HUES64 (cell line): ENCODE data around the gene TARP.

Source experiments
- H3K27ac ChIP-seq: 2 replicates; pipeline ENCODE4 v1.7.0; 2013; ENCODE audit warnings: low read depth, low read length, inconsistent platforms
- H3K27me3 ChIP-seq: 2 replicates; pipeline ENCODE4 v1.6.1; 2013; ENCODE audit warnings: mild to moderate bottlenecking, low read length; ENCODE audit not compliant: insufficient read depth
- H3K36me3 ChIP-seq: 2 replicates; pipeline ENCODE4 v1.6.1; 2013; ENCODE audit warnings: mild to moderate bottlenecking, low read length; ENCODE audit not compliant: insufficient read depth
- H3K4me1 ChIP-seq: 2 replicates; pipeline ENCODE4 v1.6.1; 2013; ENCODE audit warnings: mild to moderate bottlenecking, low read length, moderate library complexity; ENCODE audit not compliant: insufficient read depth
- H3K4me3 ChIP-seq: 2 replicates; pipeline ENCODE4 v1.5.1; 2013; ENCODE audit warnings: mild to moderate bottlenecking, low read length, moderate library complexity
- H3K9ac ChIP-seq: 2 replicates; pipeline ENCODE4 v1.6.1; 2013; ENCODE audit warnings: mild to moderate bottlenecking, low read depth, low read length
- H3K9me3 ChIP-seq: 2 replicates; pipeline ENCODE4 v1.6.1; 2013; ENCODE audit warnings: low read depth, low read length; ENCODE audit not compliant: insufficient read depth
- WGBS: fragments of 150-250, 120-280 bp; methylation state at CpG from one replicate; pipeline ENCODE4 v1.1.7; 2013; ENCODE audit warnings: missing lambda C conversion rate; 5-methylcytosine and 5-hydroxymethylcytosine counted together

The TARP gene

DNA sequence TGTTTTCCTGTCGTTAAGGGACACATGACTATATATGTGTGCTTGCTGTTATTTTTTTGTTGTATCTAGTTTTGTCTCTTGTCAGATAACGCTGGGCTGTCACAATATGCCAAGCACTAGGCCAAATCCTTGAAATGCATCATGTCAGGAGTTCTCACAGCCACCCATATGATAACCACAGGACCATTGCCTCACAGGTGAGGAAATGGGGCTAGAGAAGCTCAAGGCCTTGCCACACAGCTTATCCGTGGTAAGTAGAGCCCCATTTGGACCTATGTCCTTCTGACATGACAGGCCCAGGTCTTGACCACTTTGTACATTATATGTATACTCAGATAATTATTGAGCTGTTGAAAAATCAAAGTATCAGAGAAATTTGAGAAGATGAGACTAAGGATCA is 42.0 kb upstream of the TARP start:
- Histone ChIP-seq H3K4me1 (peaks cover 6% of the 10 kb centered on the region), H3K4me3 (no peak overlapping the region), H3K9ac (no peak overlapping the region), H3K27me3 (no peaks in the 10 kb centered on the region), H3K36me3 (no peaks in the 10 kb centered on the region), H3K27ac (no peak overlapping the region), H3K9me3 (no peaks in the 10 kb centered on the region)
- WGBS = 91% methylated on average over 3 of the region's 3 CpGs

DNA sequence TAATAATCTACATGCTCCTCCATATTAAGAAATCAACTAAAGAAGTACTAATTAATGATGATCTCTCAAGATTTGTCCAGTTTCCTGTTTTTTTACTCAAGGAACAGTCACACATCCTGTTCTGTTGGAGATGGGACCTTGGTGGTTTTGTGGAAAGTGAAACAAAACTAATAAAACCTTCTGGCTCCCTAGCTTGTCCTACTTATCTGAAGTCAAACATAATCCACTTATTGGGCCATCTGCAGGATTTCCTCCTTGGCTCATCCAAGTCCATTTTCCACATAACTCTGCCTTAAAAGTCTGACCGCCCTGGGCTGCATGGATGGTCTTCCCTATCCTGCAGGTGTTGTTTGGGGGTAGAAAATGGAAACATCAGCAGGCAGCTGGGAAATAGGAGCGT is 39.4 kb upstream of the TARP start:
- no peaks in the 10 kb centered on the region for H3K36me3 ChIP-seq
- H3K9me3 ChIP-seq = no peaks in the 10 kb centered on the region
- H3K27me3 ChIP-seq = no peaks in the 10 kb centered on the region
- no peak overlapping the region for H3K9ac ChIP-seq
- H3K27ac ChIP-seq = no peak overlapping the region
- H3K4me3 ChIP-seq = no peak overlapping the region
- 91% methylated on average over 2 of the region's 2 CpGs for WGBS
- H3K4me1 ChIP-seq = no peaks in the 10 kb centered on the region

DNA sequence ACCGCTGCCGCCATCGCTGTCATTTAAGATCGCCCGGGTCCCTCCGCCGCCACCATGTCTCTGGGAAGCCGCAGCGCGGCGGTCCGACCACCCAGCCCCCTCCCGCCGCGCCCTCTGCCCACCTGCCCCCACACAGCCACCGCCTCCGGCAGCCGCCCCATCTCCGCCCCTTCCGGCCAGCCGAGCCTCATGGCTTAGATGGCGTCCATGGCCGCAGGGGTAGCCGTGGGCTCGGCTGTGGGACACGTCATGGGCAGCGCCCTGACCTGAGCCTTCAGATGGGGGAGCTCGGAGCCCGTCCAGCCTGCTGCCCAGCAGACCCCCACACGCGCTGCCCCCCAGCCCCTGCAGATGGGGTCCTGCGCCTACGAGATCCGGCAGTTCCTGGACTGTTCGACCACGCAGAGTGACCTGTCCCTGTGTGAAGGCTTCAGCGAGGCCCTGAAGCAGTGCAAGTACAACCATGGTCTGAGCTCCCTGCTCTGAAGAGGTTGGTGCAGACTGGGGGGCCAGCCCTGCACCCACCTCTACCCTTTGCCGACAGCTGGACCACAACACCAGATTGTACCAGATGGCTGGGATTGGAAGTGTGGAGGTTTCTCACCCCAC is 38.0 kb upstream of the TARP start:
- Histone ChIP-seq H3K9ac (no peak overlapping the region), H3K9me3 (no peaks in the 10 kb centered on the region), H3K27ac (no peak overlapping the region), H3K4me3 (no peak overlapping the region), H3K4me1 (no peaks in the 10 kb centered on the region), H3K36me3 (no peaks in the 10 kb centered on the region), H3K27me3 (no peaks in the 10 kb centered on the region)
- 96% methylated on average over 37 of the region's 38 CpGs for WGBS

- no peak overlapping the region for H3K9ac ChIP-seq
Measured at GRCh38 chr7:38310591-38311101, 37.2 kb upstream of the TARP start.

DNA sequence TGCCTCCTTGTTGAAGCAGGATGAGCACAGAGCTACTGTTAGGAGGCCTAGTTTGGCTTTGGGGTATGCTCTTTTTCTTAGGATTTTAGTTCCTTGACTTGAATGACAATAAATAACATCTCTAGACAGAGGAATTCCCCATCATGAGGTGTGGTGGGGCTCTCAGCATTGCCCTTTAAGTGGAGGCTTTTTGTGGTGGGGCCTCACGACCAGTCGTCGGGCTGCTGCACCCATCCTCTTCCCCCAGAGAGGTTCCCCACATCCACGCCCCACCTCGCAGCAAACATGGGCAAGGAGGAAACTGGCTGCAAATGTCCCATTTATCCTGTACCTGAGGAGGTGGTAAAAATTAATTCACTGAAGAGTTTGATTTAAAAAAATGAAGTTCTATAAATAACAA is 36.1 kb upstream of the TARP start:
- no peak overlapping the region for H3K9ac ChIP-seq
- H3K9me3 ChIP-seq = no peaks in the 10 kb centered on the region
- no peak overlapping the region for H3K4me3 ChIP-seq
- WGBS = 83% methylated on average over 5 of the region's 5 CpGs
- no peak overlapping the region for H3K27ac ChIP-seq
- H3K4me1 ChIP-seq = no peaks in the 10 kb centered on the region
- H3K27me3 ChIP-seq = no peaks in the 10 kb centered on the region
- no peaks in the 10 kb centered on the region for H3K36me3 ChIP-seq

More at GRCh38 chr7:38310591-38311101, 37.2 kb upstream of the TARP start:
- H3K36me3 ChIP-seq = no peaks in the 10 kb centered on the region
- no peaks in the 10 kb centered on the region for H3K9me3 ChIP-seq
- 83% methylated on average over 6 of the region's 6 CpGs for WGBS
- H3K4me1 ChIP-seq = no peaks in the 10 kb centered on the region
- H3K4me3 ChIP-seq = no peak overlapping the region
- no peaks in the 10 kb centered on the region for H3K27me3 ChIP-seq
- no peak overlapping the region for H3K27ac ChIP-seq

DNA sequence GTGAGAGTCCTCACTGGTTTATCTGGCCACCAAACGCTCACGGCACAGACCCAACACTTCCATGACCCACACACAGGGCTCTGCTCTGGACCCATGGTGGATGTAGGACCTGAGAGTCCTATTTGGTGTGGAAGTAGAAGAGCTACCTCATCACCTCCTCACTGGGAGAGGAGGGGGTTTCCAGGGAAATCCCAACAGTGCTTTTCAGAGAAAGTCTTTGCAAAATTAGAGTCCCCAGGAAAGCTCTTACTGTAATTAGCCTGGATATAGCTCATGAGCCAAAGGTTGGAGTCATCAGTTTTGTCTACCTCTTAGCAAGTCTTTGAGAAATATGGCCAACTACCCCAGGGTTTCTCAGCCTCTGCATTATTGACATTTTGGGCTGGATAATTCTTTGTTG is 34.7 kb upstream of the TARP start:
- WGBS = 100% methylated on average over 2 of the region's 2 CpGs
- H3K4me1 ChIP-seq = no peaks in the 10 kb centered on the region

GRCh38 chr7:38307640-38308039 is 34.2 kb upstream of the TARP start:
- WGBS = 95% methylated on average over 3 of the region's 3 CpGs
- Histone ChIP-seq H3K36me3 (no peaks in the 10 kb centered on the region), H3K4me1 (no peaks in the 10 kb centered on the region), H3K9ac (no peak overlapping the region), H3K4me3 (no peak overlapping the region), H3K9me3 (no peaks in the 10 kb centered on the region), H3K27me3 (no peaks in the 10 kb centered on the region), H3K27ac (no peak overlapping the region)

More for the DNA sequence above, 34.7 kb upstream of the TARP start:
- Histone ChIP-seq H3K27me3 (no peaks in the 10 kb centered on the region), H3K27ac (no peak overlapping the region), H3K4me3 (no peak overlapping the region), H3K36me3 (no peaks in the 10 kb centered on the region), H3K9ac (no peak overlapping the region), H3K9me3 (no peaks in the 10 kb centered on the region)

GRCh38 chr7:38306914-38307313 is 33.5 kb upstream of the TARP start:
- H3K4me3 ChIP-seq = no peak overlapping the region
- WGBS = 95% methylated on average over 2 of the region's 2 CpGs
- H3K27me3 ChIP-seq = no peaks in the 10 kb centered on the region
- H3K36me3 ChIP-seq = no peaks in the 10 kb centered on the region
- no peaks in the 10 kb centered on the region for H3K4me1 ChIP-seq
- no peaks in the 10 kb centered on the region for H3K9me3 ChIP-seq
- H3K27ac ChIP-seq = no peak overlapping the region
- no peak overlapping the region for H3K9ac ChIP-seq

GRCh38 chr7:38306171-38306570 is 32.7 kb upstream of the TARP start:
- no peaks in the 10 kb centered on the region for H3K27me3 ChIP-seq
- H3K36me3 ChIP-seq = no peaks in the 10 kb centered on the region
- H3K4me3 ChIP-seq = no peak overlapping the region
- H3K9ac ChIP-seq = no peak overlapping the region
- H3K27ac ChIP-seq = no peak overlapping the region
- H3K4me1 ChIP-seq = no peaks in the 10 kb centered on the region
- 97% methylated on average over 3 of the region's 3 CpGs for WGBS
- no peaks in the 10 kb centered on the region for H3K9me3 ChIP-seq

DNA sequence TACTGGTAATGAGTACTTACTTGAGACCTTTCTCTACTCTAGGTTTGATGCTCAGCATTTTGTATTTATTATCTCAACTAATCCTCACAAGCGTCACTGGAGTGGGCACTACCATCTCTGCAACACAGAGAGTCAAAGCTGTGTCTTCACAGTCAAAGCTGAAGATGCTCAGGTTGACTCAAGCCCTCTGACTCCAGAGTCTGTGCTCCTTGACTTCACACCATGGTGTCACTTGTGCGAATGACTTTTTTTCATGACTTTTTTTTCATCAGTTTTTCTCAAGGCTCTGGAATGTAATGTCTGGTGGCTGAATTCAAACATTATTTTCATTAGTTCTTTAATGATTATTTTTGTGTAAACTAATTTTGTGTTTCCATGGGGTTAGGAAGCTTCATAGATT is 30.4 kb upstream of the TARP start:
- no peaks in the 10 kb centered on the region for H3K36me3 ChIP-seq
- no peaks in the 10 kb centered on the region for H3K27me3 ChIP-seq
- no peaks in the 10 kb centered on the region for H3K9me3 ChIP-seq
- no peak overlapping the region for H3K9ac ChIP-seq
- H3K4me3 ChIP-seq = no peak overlapping the region
- H3K27ac ChIP-seq = no peak overlapping the region
- H3K4me1 ChIP-seq = no peaks in the 10 kb centered on the region
- WGBS = 94% methylated on average over 2 of the region's 2 CpGs

DNA sequence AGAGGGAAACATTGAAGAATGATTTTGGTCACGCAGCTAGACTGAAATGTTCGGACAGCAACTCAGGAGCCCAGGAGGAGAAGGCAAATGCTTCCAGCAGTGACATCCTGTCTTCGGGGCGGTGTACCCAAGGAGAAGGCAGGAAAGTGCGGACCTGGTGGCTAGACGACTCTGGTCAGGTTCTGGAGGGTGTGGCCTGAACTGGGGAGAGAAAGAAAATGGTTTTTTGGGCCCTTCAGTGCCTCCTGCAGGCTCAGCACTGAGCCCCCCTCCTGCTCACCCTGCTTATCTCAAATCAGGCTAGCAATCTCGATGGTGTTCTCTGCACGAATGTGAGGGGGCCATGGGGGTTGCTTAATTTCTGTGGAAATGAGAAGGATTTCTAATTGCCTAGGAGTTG is 26.7 kb upstream of the TARP start:
- Histone ChIP-seq H3K4me1 (no peaks in the 10 kb centered on the region), H3K9me3 (no peaks in the 10 kb centered on the region), H3K27me3 (no peaks in the 10 kb centered on the region), H3K4me3 (no peak overlapping the region), H3K36me3 (no peaks in the 10 kb centered on the region), H3K9ac (no peak overlapping the region), H3K27ac (no peak overlapping the region)
- 85% methylated on average over 8 of the region's 8 CpGs for WGBS
